GM23338 (cell line): Measurements from ENCODE around the gene HDAC9. TPM values are rescaled to one million over a fixed set of nuclear protein-coding genes. Genes with fewer than 3 reads are reported as not detected.

Experiments used
- ATAC-seq: fragments of 200-7000 bp; cut with Tn5 transposase; 3 replicates; pipeline ENCODE4 v1.9.1; 2020
- DNase-seq: peaks from one replicate; pipeline ENCODE4 v3.0.0-alpha.2; 2015; ENCODE audit warnings: low spot score
- H2AFZ ChIP-seq: fragments of 200-600 bp; sonication (generic); 2 replicates; pipeline ENCODE4 v1.8.0; 2016; ENCODE audit warnings: antibody characterized with exemption, mild to moderate bottlenecking, moderate library complexity
- H3F3A ChIP-seq: fragments of 200-600 bp; sonication (generic); replicated peaks from 2 replicates; pipeline ENCODE4 v1.8.0; 2017; ENCODE audit warnings: antibody characterized with exemption, mixed run types, low read depth
- H3K27ac ChIP-seq: fragments of 200-600 bp; sonication (generic); 2 replicates; pipeline ENCODE4 v1.6.1; 2016; ENCODE audit warnings: low read depth
- H3K27me3 ChIP-seq: fragments of 200-600 bp; sonication (generic); 2 replicates; pipeline ENCODE4 v1.8.0; 2016; ENCODE audit warnings: mild to moderate bottlenecking, mixed run types, moderate library complexity; ENCODE audit not compliant: insufficient read depth
- H3K36me3 ChIP-seq: fragments of 200-600 bp; sonication (generic); 2 replicates; pipeline ENCODE4 v1.8.0; 2016; ENCODE audit warnings: mild to moderate bottlenecking; ENCODE audit not compliant: insufficient read depth
- H3K4me1 ChIP-seq: fragments of 200-600 bp; sonication (generic); 2 replicates; pipeline ENCODE4 v1.8.0; 2016; ENCODE audit warnings: mild to moderate bottlenecking, moderate library complexity; ENCODE audit not compliant: insufficient read depth
- H3K4me2 ChIP-seq: fragments of 200-600 bp; sonication (generic); 2 replicates; pipeline ENCODE4 v1.7.1; 2017; ENCODE audit warnings: mixed run types
- H3K4me3 ChIP-seq: fragments of 200-600 bp; sonication (generic); 2 replicates; pipeline ENCODE4 v1.6.1; 2016; ENCODE audit warnings: mixed run types
- H3K79me2 ChIP-seq: fragments of 200-600 bp; sonication (generic); replicated peaks from 2 replicates; pipeline ENCODE4 v1.8.0; 2017; ENCODE audit warnings: mild to moderate bottlenecking; ENCODE audit not compliant: insufficient read depth
- H3K9me2 ChIP-seq: fragments of 200-600 bp; sonication (generic); 2 replicates; pipeline ENCODE4 v1.8.0; 2017; ENCODE audit not compliant: insufficient read depth
- H4K20me1 ChIP-seq: fragments of 200-600 bp; sonication (generic); replicated peaks from 2 replicates; pipeline ENCODE4 v1.8.0; 2017; ENCODE audit warnings: mild to moderate bottlenecking; ENCODE audit not compliant: insufficient read depth
- H3K27ac Mint-ChIP-seq: 2 replicates; pipeline ENCODE4 v1.8.0; 2020; ENCODE audit warnings: inconsistent platforms, mild to moderate bottlenecking, moderate library complexity, mixed read lengths
- H3K27me3 Mint-ChIP-seq: 3 replicates; pipeline ENCODE4 v1.8.0; 2022; ENCODE audit warnings: low read depth, mild to moderate bottlenecking, moderate library complexity, mixed read lengths, inconsistent platforms; ENCODE audit not compliant: insufficient read depth, poor library complexity
- H3K36me3 Mint-ChIP-seq: 3 replicates; pipeline ENCODE4 v1.8.0; 2021; ENCODE audit warnings: low read depth, mild to moderate bottlenecking, inconsistent platforms, moderate library complexity, mixed read lengths
- H3K4me1 Mint-ChIP-seq: 3 replicates; pipeline ENCODE4 v1.8.0; 2020; ENCODE audit warnings: mild to moderate bottlenecking, inconsistent platforms, mixed read lengths
- H3K4me3 Mint-ChIP-seq: 3 replicates; pipeline ENCODE4 v1.8.0; 2021; ENCODE audit warnings: moderate library complexity, mild to moderate bottlenecking, inconsistent platforms, mixed read lengths
- H3K9me3 Mint-ChIP-seq: 3 replicates; pipeline ENCODE4 v1.8.0; 2020; ENCODE audit warnings: moderate library complexity, mild to moderate bottlenecking, inconsistent platforms, mixed read lengths
- CREB1 ChIP-seq: fragments of 250-450 bp; sonication (Bioruptor Pico); IDR thresholded peaks from 2 replicates; pipeline ENCODE4 v1.5.0; 2020; ENCODE audit warnings: low read depth, mild to moderate bottlenecking, moderate library complexity
- EZH2 ChIP-seq: fragments of 200-600 bp; sonication (generic); IDR thresholded peaks from one replicate; pipeline ENCODE4 v1.8.0; 2017; ENCODE audit warnings: antibody characterized with exemption, mild to moderate bottlenecking, low read depth; ENCODE audit not compliant: unreplicated experiment
- EZH2phosphoT487 ChIP-seq: fragments of 200-600 bp; sonication (generic); IDR thresholded peaks from one replicate; pipeline ENCODE4 v1.8.1; 2018; ENCODE audit warnings: antibody characterized with exemption; ENCODE audit not compliant: unreplicated experiment
- JUNB ChIP-seq: IDR thresholded peaks from one replicate; pipeline ENCODE4 v1.6.1; 2016; ENCODE audit warnings: antibody characterized with exemption; ENCODE audit not compliant: unreplicated experiment
- NANOG ChIP-seq: IDR thresholded peaks from 2 replicates; pipeline ENCODE4 v1.6.1; 2016; ENCODE audit warnings: antibody characterized with exemption, borderline replicate concordance
- POLR2AphosphoS5 ChIP-seq: IDR thresholded peaks from 2 replicates; pipeline ENCODE4 v1.6.1; 2016; ENCODE audit warnings: antibody characterized with exemption, low read depth
- REST ChIP-seq: IDR thresholded peaks from one replicate; pipeline ENCODE4 v1.6.1; 2018; ENCODE audit warnings: antibody characterized with exemption; ENCODE audit not compliant: unreplicated experiment
- STAT1 ChIP-seq: IDR thresholded peaks from one replicate; pipeline ENCODE4 v1.6.1; 2016; ENCODE audit warnings: antibody characterized with exemption; ENCODE audit not compliant: unreplicated experiment
- ZNF114 ChIP-seq: fragments of 250-450 bp; sonication (Bioruptor Pico); IDR thresholded peaks from 2 replicates; pipeline ENCODE4 v1.5.0; 2020; ENCODE audit warnings: mild to moderate bottlenecking, moderate library complexity
- polyA plus RNA-seq: library from polyadenylated mRNA; unstranded; fragments of >200 nt; fragmentation: Nextera tagmentation; extraction: Ambion mirVana; gene quantifications from 2 replicates; pipeline ENCODE4 v1.2.1, GENCODE V29; 2016
- total RNA-seq: library from RNA; depleted of rRNA; stranded (reverse); fragments of >200 nt; shearing (Covaris generic); gene quantifications from 2 replicates; pipeline ENCODE4 v1.2.3, GENCODE V29; 2014
- TF ChIP-seq, protein P1 (sequence below): fragments of 250-450 bp; sonication (Bioruptor Pico); IDR thresholded peaks from 2 replicates; pipeline ENCODE4 v1.5.0; 2020; ENCODE audit warnings: mild to moderate bottlenecking, moderate library complexity
- TF ChIP-seq, protein P2 (sequence below), 2 experiments: fragments of 200-600 bp in 1 of 2; sonication (generic) in 1 of 2; conservative IDR thresholded peaks; 2 replicates each; pipeline versions ENCODE4 v1.5.1 to v1.6.1; 2016 to 2017; ENCODE audit warnings: antibody characterized with exemption in 2 of 2, low read depth in 2 of 2, mild to moderate bottlenecking in 2 of 2, moderate library complexity in 1 of 2

Gene HDAC9
- total and polyA plus RNA-seq, 2 experiments from 2014 or later = 8.3 to 18.5 TPM

DNA sequence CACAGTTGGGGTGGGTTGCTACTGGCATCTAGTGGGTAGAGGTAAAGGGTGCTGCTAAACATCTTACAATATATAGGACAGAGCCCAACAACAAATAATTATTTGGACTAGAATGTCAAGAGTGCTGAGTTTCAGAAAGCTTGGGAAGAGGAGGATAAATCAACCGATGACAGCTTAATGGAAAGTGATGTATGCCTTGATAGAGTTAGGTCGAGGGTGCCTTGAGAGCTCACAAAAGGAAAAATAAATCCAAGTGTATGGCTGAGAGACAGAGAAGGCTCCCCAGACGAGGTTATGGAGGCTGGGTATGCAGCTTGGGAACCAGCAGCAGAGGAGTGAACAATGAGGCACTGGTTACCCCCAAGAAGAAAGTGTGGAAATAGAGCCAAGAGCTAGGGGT is 211.1 kb downstream of the HDAC9 start (continued):
- TF ChIP-seq, protein P1, sequence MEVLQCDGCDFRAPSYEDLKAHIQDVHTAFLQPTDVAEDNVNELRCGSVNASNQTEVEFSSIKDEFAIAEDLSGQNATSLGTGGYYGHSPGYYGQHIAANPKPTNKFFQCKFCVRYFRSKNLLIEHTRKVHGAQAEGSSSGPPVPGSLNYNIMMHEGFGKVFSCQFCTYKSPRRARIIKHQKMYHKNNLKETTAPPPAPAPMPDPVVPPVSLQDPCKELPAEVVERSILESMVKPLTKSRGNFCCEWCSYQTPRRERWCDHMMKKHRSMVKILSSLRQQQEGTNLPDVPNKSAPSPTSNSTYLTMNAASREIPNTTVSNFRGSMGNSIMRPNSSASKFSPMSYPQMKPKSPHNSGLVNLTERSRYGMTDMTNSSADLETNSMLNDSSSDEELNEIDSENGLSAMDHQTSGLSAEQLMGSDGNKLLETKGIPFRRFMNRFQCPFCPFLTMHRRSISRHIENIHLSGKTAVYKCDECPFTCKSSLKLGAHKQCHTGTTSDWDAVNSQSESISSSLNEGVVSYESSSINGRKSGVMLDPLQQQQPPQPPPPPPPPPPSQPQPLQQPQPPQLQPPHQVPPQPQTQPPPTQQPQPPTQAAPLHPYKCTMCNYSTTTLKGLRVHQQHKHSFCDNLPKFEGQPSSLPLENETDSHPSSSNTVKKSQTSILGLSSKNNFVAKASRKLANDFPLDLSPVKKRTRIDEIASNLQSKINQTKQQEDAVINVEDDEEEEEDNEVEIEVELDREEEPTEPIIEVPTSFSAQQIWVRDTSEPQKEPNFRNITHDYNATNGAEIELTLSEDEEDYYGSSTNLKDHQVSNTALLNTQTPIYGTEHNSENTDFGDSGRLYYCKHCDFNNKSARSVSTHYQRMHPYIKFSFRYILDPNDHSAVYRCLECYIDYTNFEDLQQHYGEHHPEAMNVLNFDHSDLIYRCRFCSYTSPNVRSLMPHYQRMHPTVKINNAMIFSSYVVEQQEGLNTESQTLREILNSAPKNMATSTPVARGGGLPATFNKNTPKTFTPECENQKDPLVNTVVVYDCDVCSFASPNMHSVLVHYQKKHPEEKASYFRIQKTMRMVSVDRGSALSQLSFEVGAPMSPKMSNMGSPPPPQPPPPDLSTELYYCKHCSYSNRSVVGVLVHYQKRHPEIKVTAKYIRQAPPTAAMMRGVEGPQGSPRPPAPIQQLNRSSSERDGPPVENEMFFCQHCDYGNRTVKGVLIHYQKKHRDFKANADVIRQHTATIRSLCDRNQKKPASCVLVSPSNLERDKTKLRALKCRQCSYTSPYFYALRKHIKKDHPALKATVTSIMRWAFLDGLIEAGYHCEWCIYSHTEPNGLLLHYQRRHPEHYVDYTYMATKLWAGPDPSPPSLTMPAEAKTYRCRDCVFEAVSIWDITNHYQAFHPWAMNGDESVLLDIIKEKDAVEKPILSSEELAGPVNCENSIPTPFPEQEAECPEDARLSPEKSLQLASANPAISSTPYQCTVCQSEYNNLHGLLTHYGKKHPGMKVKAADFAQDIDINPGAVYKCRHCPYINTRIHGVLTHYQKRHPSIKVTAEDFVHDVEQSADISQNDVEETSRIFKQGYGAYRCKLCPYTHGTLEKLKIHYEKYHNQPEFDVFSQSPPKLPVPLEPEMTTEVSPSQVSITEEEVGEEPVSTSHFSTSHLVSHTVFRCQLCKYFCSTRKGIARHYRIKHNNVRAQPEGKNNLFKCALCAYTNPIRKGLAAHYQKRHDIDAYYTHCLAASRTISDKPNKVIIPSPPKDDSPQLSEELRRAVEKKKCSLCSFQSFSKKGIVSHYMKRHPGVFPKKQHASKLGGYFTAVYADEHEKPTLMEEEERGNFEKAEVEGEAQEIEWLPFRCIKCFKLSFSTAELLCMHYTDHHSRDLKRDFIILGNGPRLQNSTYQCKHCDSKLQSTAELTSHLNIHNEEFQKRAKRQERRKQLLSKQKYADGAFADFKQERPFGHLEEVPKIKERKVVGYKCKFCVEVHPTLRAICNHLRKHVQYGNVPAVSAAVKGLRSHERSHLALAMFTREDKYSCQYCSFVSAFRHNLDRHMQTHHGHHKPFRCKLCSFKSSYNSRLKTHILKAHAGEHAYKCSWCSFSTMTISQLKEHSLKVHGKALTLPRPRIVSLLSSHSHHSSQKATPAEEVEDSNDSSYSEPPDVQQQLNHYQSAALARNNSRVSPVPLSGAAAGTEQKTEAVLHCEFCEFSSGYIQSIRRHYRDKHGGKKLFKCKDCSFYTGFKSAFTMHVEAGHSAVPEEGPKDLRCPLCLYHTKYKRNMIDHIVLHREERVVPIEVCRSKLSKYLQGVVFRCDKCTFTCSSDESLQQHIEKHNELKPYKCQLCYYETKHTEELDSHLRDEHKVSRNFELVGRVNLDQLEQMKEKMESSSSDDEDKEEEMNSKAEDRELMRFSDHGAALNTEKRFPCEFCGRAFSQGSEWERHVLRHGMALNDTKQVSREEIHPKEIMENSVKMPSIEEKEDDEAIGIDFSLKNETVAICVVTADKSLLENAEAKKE (CRISPR knock-in tag) = no peak
- TF ChIP-seq ZNF114 (CRISPR knock-in tag) = no peak
- no peak for TF ChIP-seq EZH2phosphoT487
- TF ChIP-seq, protein P2, sequence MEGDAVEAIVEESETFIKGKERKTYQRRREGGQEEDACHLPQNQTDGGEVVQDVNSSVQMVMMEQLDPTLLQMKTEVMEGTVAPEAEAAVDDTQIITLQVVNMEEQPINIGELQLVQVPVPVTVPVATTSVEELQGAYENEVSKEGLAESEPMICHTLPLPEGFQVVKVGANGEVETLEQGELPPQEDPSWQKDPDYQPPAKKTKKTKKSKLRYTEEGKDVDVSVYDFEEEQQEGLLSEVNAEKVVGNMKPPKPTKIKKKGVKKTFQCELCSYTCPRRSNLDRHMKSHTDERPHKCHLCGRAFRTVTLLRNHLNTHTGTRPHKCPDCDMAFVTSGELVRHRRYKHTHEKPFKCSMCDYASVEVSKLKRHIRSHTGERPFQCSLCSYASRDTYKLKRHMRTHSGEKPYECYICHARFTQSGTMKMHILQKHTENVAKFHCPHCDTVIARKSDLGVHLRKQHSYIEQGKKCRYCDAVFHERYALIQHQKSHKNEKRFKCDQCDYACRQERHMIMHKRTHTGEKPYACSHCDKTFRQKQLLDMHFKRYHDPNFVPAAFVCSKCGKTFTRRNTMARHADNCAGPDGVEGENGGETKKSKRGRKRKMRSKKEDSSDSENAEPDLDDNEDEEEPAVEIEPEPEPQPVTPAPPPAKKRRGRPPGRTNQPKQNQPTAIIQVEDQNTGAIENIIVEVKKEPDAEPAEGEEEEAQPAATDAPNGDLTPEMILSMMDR (conservative IDR thresholded peaks at IDR 0.05; ENCODE audit: low read depth in 2 of 2) = no peak
- no peak for TF ChIP-seq POLR2AphosphoS5
- no peak for TF ChIP-seq STAT1
- TF ChIP-seq JUNB = no peak
- TF ChIP-seq NANOG = no peak
- TF ChIP-seq EZH2 = no peak

DNA sequence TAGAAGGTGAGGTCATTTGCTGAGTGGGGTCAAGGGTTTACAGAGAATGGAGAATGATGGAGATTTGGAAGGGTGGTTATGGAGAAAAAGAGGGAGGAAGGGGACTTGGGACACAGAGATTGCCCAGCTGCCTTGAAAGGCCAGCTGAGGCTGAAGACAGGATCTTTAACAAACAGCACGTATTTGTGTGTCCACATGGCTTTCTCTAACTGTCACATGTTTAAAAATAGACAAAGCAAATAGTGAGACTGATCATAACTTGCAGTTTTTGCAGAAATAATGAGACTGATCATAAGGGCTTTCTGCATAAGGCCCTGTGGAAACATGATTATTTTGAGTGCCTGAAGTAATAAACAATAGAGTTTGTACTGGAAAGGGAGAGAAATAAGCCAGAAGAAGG is 212.7 kb downstream of the HDAC9 start:
- Histone ChIP-seq H3F3A (no peaks in the 10 kb centered on the region), H3K9me2 (no peaks in the 10 kb centered on the region), H3K4me3 (no peak overlapping the region), H3K79me2 (no peaks in the 10 kb centered on the region), H3K4me2 (no peak overlapping the region), H3K36me3 (no peaks in the 10 kb centered on the region), H2AFZ (no peak overlapping the region), H3K27me3 (no peaks in the 10 kb centered on the region), H3K4me1 (no peaks in the 10 kb centered on the region), H3K27ac (no peak overlapping the region), H4K20me1 (no peaks in the 10 kb centered on the region)
- ATAC-seq = no peak
- H3K27ac Mint-ChIP-seq = no peak overlapping the region
- no peaks in the 10 kb centered on the region for H3K36me3 Mint-ChIP-seq
- H3K4me3 Mint-ChIP-seq = no peak overlapping the region
- DNase-seq = no peak
- no peaks in the 10 kb centered on the region for H3K4me1 Mint-ChIP-seq
- no peaks in the 10 kb centered on the region for H3K27me3 Mint-ChIP-seq
- no peaks in the 10 kb centered on the region for H3K9me3 Mint-ChIP-seq
- TF ChIP-seq EZH2phosphoT487 = no peak
- no peak for TF ChIP-seq REST
- no peak for TF ChIP-seq CREB1 (CRISPR knock-in tag)
- TF ChIP-seq JUNB = no peak
